DMS 273 (cell line): Measurements from ENCODE around the gene CNPY4.
"Not testable (repeated sequence)": the region's sequence is repeated elsewhere in the genome, so short reads cannot be mapped to it uniquely, and the experiment has no call there.

Experiments used
- DNase-seq: peaks from one replicate; lab custom pipeline; 2025; ENCODE audit not compliant: unreplicated experiment; lab: John Stamatoyannopoulos, UW

The CNPY4 gene

GRCh38 chr7:100118388-100119071, 904 bp upstream of the CNPY4 start:
- no peak for DNase-seq

- peak; percentile 92 for DNase-seq
Observed at GRCh38 chr7:100119970-100120732, 717 bp downstream of the CNPY4 start.

- DNase-seq: no peak
Observed at GRCh38 chr7:100120733-100121036, 1.3 kb downstream of the CNPY4 start.

GRCh38 chr7:100122067-100122466, 2.6 kb downstream of the CNPY4 start:
- no peak for DNase-seq

GRCh38 chr7:100122568-100122967, 3.1 kb downstream of the CNPY4 start:
- no peak for DNase-seq

- no peak for DNase-seq
Observed at GRCh38 chr7:100124301-100125230, 5.1 kb downstream of the CNPY4 start.

- no peak for DNase-seq
Observed at GRCh38 chr7:100126239-100126930, 7.0 kb downstream of the CNPY4 start.

- peak; percentile 98 for DNase-seq
Observed at GRCh38 chr7:100126931-100127865, 7.8 kb downstream of the CNPY4 start, which contains the start of gene MBLAC1. TSS of gene MBLAC1 (plus strand) at chr7:100126967. CDS start at chr7:100127396, 429 bp downstream.

GRCh38 chr7:100127866-100128636, 8.6 kb downstream of the CNPY4 start:
- DNase-seq: peak; percentile 58

GRCh38 chr7:100128637-100128963, 9.2 kb downstream of the CNPY4 start:
- no peak for DNase-seq

- DNase-seq: not testable (repeated sequence)
Observed at GRCh38 chr7:100130220-100130607, 10.8 kb downstream of the CNPY4 start.

- DNase-seq: peak; percentile 92
Observed at GRCh38 chr7:100130608-100131453, 11.4 kb downstream of the CNPY4 start.

GRCh38 chr7:100132126-100132525, 12.7 kb downstream of the CNPY4 start:
- DNase-seq: peak; percentile 44

GRCh38 chr7:100132697-100133151, 13.3 kb downstream of the CNPY4 start:
- DNase-seq: peak; percentile 92

- DNase-seq: no peak
Observed at GRCh38 chr7:100137851-100138760, 18.7 kb downstream of the CNPY4 start.

- DNase-seq: no peak
Observed at GRCh38 chr7:100141555-100141949, 22.1 kb downstream of the CNPY4 start.

- DNase-seq: no peak
Observed at GRCh38 chr7:100142461-100142860, 23.0 kb downstream of the CNPY4 start.
